Measurements from ENCODE around the gene ANXA4. TPM values are rescaled to one million over a fixed set of nuclear protein-coding genes. Genes with fewer than 3 reads are reported as not detected.

Gene ANXA4
- total RNA-seq, 3 donors from 2014 or later (not counting 1 experiment from before 2014, with no cell fraction given), result 44.6 to 63.6 (median 55.8) TPM

GRCh38 chr2:69725706-69726360 lies 16.1 kb upstream of the ANXA4 start:
- no peak overlapping the region for H3K4me3 ChIP-seq (ENCODE audit: low read length)
- H3K36me3 ChIP-seq (ENCODE audit: control insufficient read depth, insufficient read depth, low read length), result no peaks in the 10 kb centered on the region
- ATAC-seq, result no peak
- peaks cover 6 to 8% of the 10 kb centered on the region in 2 donors for H3K4me1 Mint-ChIP-seq
- DNase-seq, result no peak
- TF ChIP-seq CTCF (IDR thresholded peaks at IDR 0.05), result no peak
- H3K27ac ChIP-seq (ENCODE audit: low read length), result no peak overlapping the region
- H3K27me3 Mint-ChIP-seq (ENCODE audit: low read depth in 2 of 2), result no peaks in the 10 kb centered on the region
- no peak overlapping the region for H3K27ac Mint-ChIP-seq
- intact Hi-C loops (cut with micrococcal nuclease), result loop anchor here (5.0 kb wide), 1 partner anchor 466 kb away; the partner anchor contains the start of gene C2orf42
- H3K9me3 Mint-ChIP-seq, result no peaks in the 10 kb centered on the region
- no peaks in the 10 kb centered on the region for H3K27me3 ChIP-seq (ENCODE audit: control insufficient read depth, insufficient read depth, low read length)
- H3K36me3 Mint-ChIP-seq, result no peaks in the 10 kb centered on the region
- H3K9me3 ChIP-seq (ENCODE audit: control insufficient read depth, insufficient read depth, low read length), result no peaks in the 10 kb centered on the region
- WGBS (ENCODE audit: insufficient coverage), result 91% methylated on average over 5 of the region's 7 CpGs
- peaks cover 5% of the 10 kb centered on the region for H3K4me1 ChIP-seq (ENCODE audit: control insufficient read depth, insufficient read depth, low read length)
- H3K4me3 Mint-ChIP-seq, result no peak overlapping the region

DNA sequence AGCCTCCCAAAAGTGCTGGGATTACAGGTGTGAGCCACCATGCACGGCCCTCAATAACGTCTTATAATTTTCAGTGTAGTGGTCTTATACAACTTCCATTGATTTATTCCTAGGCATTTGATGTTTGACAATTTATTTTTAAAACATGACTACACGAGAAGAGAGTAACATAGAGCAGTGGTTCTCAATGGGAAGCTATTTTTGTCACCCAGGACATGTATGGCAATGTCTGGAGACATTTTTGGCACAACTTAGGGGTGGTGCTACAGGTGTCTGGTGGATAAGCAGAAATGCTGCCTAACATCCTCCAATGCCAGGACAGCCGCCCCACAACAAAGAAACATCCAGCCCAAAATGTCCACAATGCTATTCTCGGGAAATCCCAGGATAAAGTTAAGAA lies 12.7 kb upstream of the ANXA4 start:
- intact Hi-C loops (cut with micrococcal nuclease), result loop anchor here (5.0 kb wide), 1 partner anchor 463 kb away; the partner anchor contains the start of gene C2orf42
- no peaks in the 10 kb centered on the region for H3K9me3 Mint-ChIP-seq
- DNase-seq, result no peak
- H3K27me3 Mint-ChIP-seq (ENCODE audit: low read depth in 2 of 2), result no peaks in the 10 kb centered on the region
- H3K4me3 ChIP-seq (ENCODE audit: low read length), result no peak overlapping the region
- TF ChIP-seq CTCF (IDR thresholded peaks at IDR 0.05), result no peak
- peaks cover 6 to 8% of the 10 kb centered on the region in 2 donors for H3K4me1 Mint-ChIP-seq
- WGBS (ENCODE audit: insufficient coverage), result 78% methylated on average over 5 of the region's 5 CpGs
- no peak overlapping the region for H3K27ac Mint-ChIP-seq
- no peaks in the 10 kb centered on the region for H3K27me3 ChIP-seq (ENCODE audit: control insufficient read depth, insufficient read depth, low read length)
- H3K36me3 ChIP-seq (ENCODE audit: control insufficient read depth, insufficient read depth, low read length), result no peaks in the 10 kb centered on the region
- no peak overlapping the region for H3K4me3 Mint-ChIP-seq
- no peak overlapping the region for H3K27ac ChIP-seq (ENCODE audit: low read length)
- ATAC-seq, result no peak
- H3K9me3 ChIP-seq (ENCODE audit: control insufficient read depth, insufficient read depth, low read length), result no peaks in the 10 kb centered on the region
- no peaks in the 10 kb centered on the region for H3K36me3 Mint-ChIP-seq
- peaks cover 5% of the 10 kb centered on the region for H3K4me1 ChIP-seq (ENCODE audit: control insufficient read depth, insufficient read depth, low read length)

- peaks cover 3% of the 10 kb centered on the region for H3K4me1 ChIP-seq (ENCODE audit: control insufficient read depth, insufficient read depth, low read length)
- H3K4me3 ChIP-seq (ENCODE audit: low read length), result no peak overlapping the region
- no peak overlapping the region for H3K27ac ChIP-seq (ENCODE audit: low read length)
- H3K36me3 ChIP-seq (ENCODE audit: control insufficient read depth, insufficient read depth, low read length), result no peaks in the 10 kb centered on the region
- H3K27me3 ChIP-seq (ENCODE audit: control insufficient read depth, insufficient read depth, low read length), result no peaks in the 10 kb centered on the region
- ATAC-seq, result no peak
- Mint-ChIP-seq H3K9me3 (no peaks in the 10 kb centered on the region), H3K4me3 (no peak overlapping the region), H3K4me1 (peaks cover 2% of the 10 kb centered on the region in 2 donors), H3K36me3 (no peaks in the 10 kb centered on the region), H3K27me3 (ENCODE audit: low read depth in 2 of 2) (no peaks in the 10 kb centered on the region), H3K27ac (no peak overlapping the region)
- no peak for DNase-seq
- TF ChIP-seq CTCF (IDR thresholded peaks at IDR 0.05), result no peak
- H3K9me3 ChIP-seq (ENCODE audit: control insufficient read depth, insufficient read depth, low read length), result no peaks in the 10 kb centered on the region
- WGBS (ENCODE audit: insufficient coverage), result 90% methylated on average over 4 of the region's 5 CpGs
- intact Hi-C loops (cut with micrococcal nuclease), result loop anchor here (5.0 kb wide), 1 partner anchor 463 kb away; the partner anchor contains the start of gene C2orf42
These were observed 12.2 kb upstream of the ANXA4 start for GRCh38 chr2:69729781-69730180.

All from natural killer cell (primary cell).